H9 (cell line): Measurements from ENCODE around the gene DIAPH2. TPM values are rescaled to one million over a fixed set of nuclear protein-coding genes. Genes with fewer than 3 reads are reported as not detected.

Source experiments
- DNase-seq: peaks from one replicate; pipeline ENCODE4 v3.0.0-alpha.2; 2017
- H2AFZ ChIP-seq: one replicate; pipeline ENCODE4 v1.6.1; 2013; ENCODE audit warnings: mild to moderate bottlenecking, low read length, control low read depth, moderate library complexity
- H2AK5ac ChIP-seq: 2 replicates; pipeline ENCODE4 v1.6.1; 2013; ENCODE audit warnings: low read length, control low read depth, mixed read lengths; ENCODE audit not compliant: insufficient read length
- H2BK120ac ChIP-seq: one replicate; pipeline ENCODE4 v1.6.1; 2013; ENCODE audit warnings: low read depth, mild to moderate bottlenecking, low read length, control low read depth, inconsistent platforms; ENCODE audit not compliant: poor library complexity, severe bottlenecking
- H2BK12ac ChIP-seq: 2 replicates; pipeline ENCODE4 v1.6.1; 2013; ENCODE audit warnings: low read length, control low read depth, mixed read lengths, low read depth; ENCODE audit not compliant: insufficient read length
- H2BK15ac ChIP-seq: 2 replicates; pipeline ENCODE4 v1.6.1; 2013; ENCODE audit warnings: low read depth, low read length, control low read depth
- H2BK20ac ChIP-seq: one replicate; pipeline ENCODE4 v1.6.1; 2013; ENCODE audit warnings: low read depth, mild to moderate bottlenecking, low read length, control low read depth, inconsistent platforms; ENCODE audit not compliant: poor library complexity, severe bottlenecking
- H2BK5ac ChIP-seq: 2 replicates; pipeline ENCODE4 v1.6.1; 2013; ENCODE audit warnings: low read length, control low read depth, mixed read lengths; ENCODE audit not compliant: insufficient read length
- H3K14ac ChIP-seq: 2 replicates; pipeline ENCODE4 v1.6.1; 2013; ENCODE audit warnings: low read length, control low read depth; ENCODE audit not compliant: insufficient read depth
- H3K18ac ChIP-seq: 2 replicates; pipeline ENCODE4 v1.6.1; 2013; ENCODE audit warnings: low read depth, mild to moderate bottlenecking, mixed read lengths, low read length, control low read depth; ENCODE audit not compliant: insufficient read length
- H3K23ac ChIP-seq: 2 replicates; pipeline ENCODE4 v1.6.1; 2013; ENCODE audit warnings: low read length, control low read depth, mixed read lengths, low read depth; ENCODE audit not compliant: insufficient read length
- H3K23me2 ChIP-seq: 2 replicates; pipeline ENCODE4 v1.6.1; 2013; ENCODE audit warnings: low read depth, mild to moderate bottlenecking, mixed read lengths, low read length, control low read depth; ENCODE audit not compliant: insufficient read length, poor library complexity, severe bottlenecking
- H3K27ac ChIP-seq: 2 replicates; pipeline ENCODE4 v1.5.1; 2013; ENCODE audit warnings: low read length, control low read depth, mixed read lengths, low read depth; ENCODE audit not compliant: insufficient read length
- H3K27me3 ChIP-seq: 2 replicates; pipeline ENCODE4 v1.6.1; 2013; ENCODE audit warnings: low read length, control low read depth, inconsistent platforms; ENCODE audit not compliant: insufficient read depth
- H3K4ac ChIP-seq: 2 replicates; pipeline ENCODE4 v1.6.1; 2013; ENCODE audit warnings: low read depth, mild to moderate bottlenecking, control low read depth, inconsistent platforms, low read length, moderate library complexity
- H3K4me1 ChIP-seq: 2 replicates; pipeline ENCODE4 v1.6.1; 2013; ENCODE audit warnings: low read length, control low read depth, inconsistent platforms; ENCODE audit not compliant: insufficient read depth
- H3K4me2 ChIP-seq: 2 replicates; pipeline ENCODE4 v1.6.1; 2013; ENCODE audit warnings: low read length, control low read depth, mixed read lengths; ENCODE audit not compliant: insufficient read length, insufficient read depth
- H3K56ac ChIP-seq: 2 replicates; pipeline ENCODE4 v1.6.1; 2013; ENCODE audit warnings: low read depth, mild to moderate bottlenecking, mixed read lengths, low read length, control low read depth; ENCODE audit not compliant: insufficient read length
- H3K79me1 ChIP-seq: 2 replicates; pipeline ENCODE4 v1.6.1; 2013; ENCODE audit warnings: low read depth, mild to moderate bottlenecking, moderate library complexity, low read length, control low read depth, inconsistent platforms; ENCODE audit not compliant: insufficient read depth, poor library complexity, severe bottlenecking
- H3K79me2 ChIP-seq: 2 replicates; pipeline ENCODE4 v1.6.1; 2013; ENCODE audit warnings: low read length, control low read depth, inconsistent platforms; ENCODE audit not compliant: insufficient read depth
- H3K9ac ChIP-seq: 2 replicates; pipeline ENCODE4 v1.6.1; 2013; ENCODE audit warnings: low read length, control low read depth, mixed read lengths; ENCODE audit not compliant: insufficient read length; ENCODE audit errors: extremely low read depth
- H3K9me3 ChIP-seq: one replicate; pipeline ENCODE4 v1.6.1; 2013; ENCODE audit warnings: low read depth, low read length, inconsistent platforms; ENCODE audit not compliant: control insufficient read depth
- H3T11ph ChIP-seq: one replicate; pipeline ENCODE4 v1.6.1; 2013; ENCODE audit warnings: mild to moderate bottlenecking, low read length, control low read depth, inconsistent platforms
- H4K20me1 ChIP-seq: one replicate; pipeline ENCODE4 v1.6.1; 2013; ENCODE audit not compliant: control insufficient read depth, insufficient read length, insufficient read depth
- H4K5ac ChIP-seq: 2 replicates; pipeline ENCODE4 v1.6.1; 2013; ENCODE audit warnings: low read depth, mild to moderate bottlenecking, mixed read lengths, low read length, control low read depth; ENCODE audit not compliant: insufficient read length
- H4K8ac ChIP-seq: replicated peaks from 2 replicates; pipeline ENCODE4 v1.6.1; 2013; ENCODE audit warnings: low read length, control low read depth, mixed read lengths, low read depth; ENCODE audit not compliant: insufficient read length
- H4K91ac ChIP-seq: 2 replicates; pipeline ENCODE4 v1.6.1; 2013; ENCODE audit warnings: low read depth, mild to moderate bottlenecking, moderate library complexity, mixed read lengths, low read length, control low read depth; ENCODE audit not compliant: insufficient read length
- H3K27ac Mint-ChIP-seq, 3 experiments: 2 replicates in 2 of 3; 3 replicates in 1 of 3; pipeline ENCODE4 v1.8.0; 2020 to 2021; ENCODE audit warnings: mixed read lengths in 3 of 3, mild to moderate bottlenecking in 1 of 3, moderate library complexity in 1 of 3
- H3K27me3 Mint-ChIP-seq: 2 replicates; pipeline ENCODE4 v1.8.0; 2021; ENCODE audit warnings: low read depth, mild to moderate bottlenecking, moderate library complexity, mixed read lengths
- H3K36me3 Mint-ChIP-seq, 3 experiments: 2 replicates in 2 of 3; 3 replicates in 1 of 3; pipeline ENCODE4 v1.8.0; 2020 to 2021; ENCODE audit warnings: low read depth in 3 of 3, mixed read lengths in 3 of 3; ENCODE audit not compliant: insufficient read depth in 1 of 3
- H3K4me1 Mint-ChIP-seq, 2 experiments: 2 replicates each; pipeline ENCODE4 v1.8.0; 2020; ENCODE audit warnings: mixed read lengths in 2 of 2
- H3K4me3 Mint-ChIP-seq, 2 experiments: 2 replicates in 1 of 2; 3 replicates in 1 of 2; pipeline ENCODE4 v1.8.0; 2020 to 2021; ENCODE audit warnings: mild to moderate bottlenecking in 2 of 2, mixed read lengths in 2 of 2, moderate library complexity in 1 of 2
- H3K9me3 Mint-ChIP-seq, 2 experiments: 2 replicates in 1 of 2; 3 replicates in 1 of 2; pipeline ENCODE4 v1.8.0; 2020; ENCODE audit warnings: mild to moderate bottlenecking in 2 of 2, mixed read lengths in 2 of 2, moderate library complexity in 1 of 2
- WGBS: extraction: QIAGEN DNeasy Blood & Tissue Kit; methylation state at CpG from one replicate; pipeline ENCODE4 v1.1.7; 2013; ENCODE audit warnings: missing lambda C conversion rate, low lambda C conversion rate, mixed read lengths; ENCODE audit not compliant: insufficient read length; ENCODE audit errors: extremely low coverage; 5-methylcytosine and 5-hydroxymethylcytosine counted together
- total RNA-seq: library from RNA; stranded (reverse); gene quantifications from 2 replicates; pipeline ENCODE4 v1.2.1, GENCODE V29; 2021
- TF ChIP-seq, protein P1 (sequence below): fragments of 200-600 bp; sonication (generic); conservative IDR thresholded peaks from 3 replicates; pipeline ENCODE4 v1.8.0; 2021; ENCODE audit warnings: antibody characterized with exemption, mild to moderate bottlenecking

Gene DIAPH2
- total RNA-seq, 1 experiment from 2014 or later = 45.4 TPM

DNA sequence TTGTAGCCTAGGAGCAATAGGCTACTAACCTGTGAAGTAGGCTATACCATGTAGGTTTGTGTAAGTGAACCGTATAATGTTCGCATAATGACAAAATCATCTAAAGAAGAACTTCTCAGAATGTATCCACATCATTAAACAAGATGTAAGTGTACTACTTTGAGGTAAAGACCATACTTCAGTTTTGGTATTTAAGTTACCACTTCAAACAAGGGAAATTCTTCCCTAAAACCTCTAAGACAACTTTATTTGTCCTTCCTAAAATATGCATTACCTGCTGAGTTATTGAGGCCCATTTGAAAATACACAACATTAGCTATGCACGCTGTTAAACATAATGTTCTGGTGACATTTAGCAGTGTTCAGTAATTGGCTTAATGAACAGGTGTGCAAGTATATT lies 381.7 kb downstream of the DIAPH2 start:
- no CpG with 5 or more reads among the region's 3 CpGs for WGBS
- no peaks in the 10 kb centered on the region for H3K36me3 Mint-ChIP-seq

More for the DNA sequence above, 381.7 kb downstream of the DIAPH2 start:
- no peaks in the 10 kb centered on the region for H3K23me2 ChIP-seq
- no peak overlapping the region for H3K23ac ChIP-seq
- no peak overlapping the region for H2AK5ac ChIP-seq
- H3K14ac ChIP-seq = no peak overlapping the region
- no peaks in the 10 kb centered on the region for H3K4me1 Mint-ChIP-seq
- no peaks in the 10 kb centered on the region for H3K9me3 Mint-ChIP-seq
- no peaks in the 10 kb centered on the region for H3K9me3 ChIP-seq
- H4K5ac ChIP-seq = no peak overlapping the region
- no peak overlapping the region for H4K8ac ChIP-seq
- no peaks in the 10 kb centered on the region for H3K79me1 ChIP-seq
- no peak overlapping the region for H3K4me3 Mint-ChIP-seq
- TF ChIP-seq, protein P1, sequence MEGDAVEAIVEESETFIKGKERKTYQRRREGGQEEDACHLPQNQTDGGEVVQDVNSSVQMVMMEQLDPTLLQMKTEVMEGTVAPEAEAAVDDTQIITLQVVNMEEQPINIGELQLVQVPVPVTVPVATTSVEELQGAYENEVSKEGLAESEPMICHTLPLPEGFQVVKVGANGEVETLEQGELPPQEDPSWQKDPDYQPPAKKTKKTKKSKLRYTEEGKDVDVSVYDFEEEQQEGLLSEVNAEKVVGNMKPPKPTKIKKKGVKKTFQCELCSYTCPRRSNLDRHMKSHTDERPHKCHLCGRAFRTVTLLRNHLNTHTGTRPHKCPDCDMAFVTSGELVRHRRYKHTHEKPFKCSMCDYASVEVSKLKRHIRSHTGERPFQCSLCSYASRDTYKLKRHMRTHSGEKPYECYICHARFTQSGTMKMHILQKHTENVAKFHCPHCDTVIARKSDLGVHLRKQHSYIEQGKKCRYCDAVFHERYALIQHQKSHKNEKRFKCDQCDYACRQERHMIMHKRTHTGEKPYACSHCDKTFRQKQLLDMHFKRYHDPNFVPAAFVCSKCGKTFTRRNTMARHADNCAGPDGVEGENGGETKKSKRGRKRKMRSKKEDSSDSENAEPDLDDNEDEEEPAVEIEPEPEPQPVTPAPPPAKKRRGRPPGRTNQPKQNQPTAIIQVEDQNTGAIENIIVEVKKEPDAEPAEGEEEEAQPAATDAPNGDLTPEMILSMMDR = no peak
- no peak overlapping the region for H2BK120ac ChIP-seq
- no peak overlapping the region for H3K9ac ChIP-seq
- no peak overlapping the region for H2BK12ac ChIP-seq
- no peak overlapping the region for H2BK15ac ChIP-seq
- no peak overlapping the region for H2AFZ ChIP-seq
- no peak overlapping the region for H3T11ph ChIP-seq
- H3K4ac ChIP-seq = no peak overlapping the region
- H3K79me2 ChIP-seq = no peaks in the 10 kb centered on the region
- H2BK20ac ChIP-seq = no peak overlapping the region
- no peaks in the 10 kb centered on the region for H4K20me1 ChIP-seq
- DNase-seq = no peak
- no peak overlapping the region for H4K91ac ChIP-seq
- H3K56ac ChIP-seq = no peak overlapping the region
- no peaks in the 10 kb centered on the region for H3K27me3 Mint-ChIP-seq
- H3K18ac ChIP-seq = no peak overlapping the region
- no peak overlapping the region for H3K27ac ChIP-seq
- no peaks in the 10 kb centered on the region for H3K4me1 ChIP-seq
- no peak overlapping the region for H2BK5ac ChIP-seq
- no peak overlapping the region for H3K4me2 ChIP-seq
- H3K27ac Mint-ChIP-seq = no peak overlapping the region
- H3K27me3 ChIP-seq = no peaks in the 10 kb centered on the region
